Activated CD8-positive, alpha-beta T cell treated with anti-CD3 and anti-CD28 coated beads for 36 hours (primary cell): ENCODE measurements around the gene CHL1. TPM values are rescaled to one million over a fixed set of nuclear protein-coding genes. Genes with fewer than 3 reads are reported as not detected.

ENCODE experiments used
- ATAC-seq: fragments of 200-7000 bp; cut with Tn5 transposase; one replicate; pipeline ENCODE4 v1.10.0; 2021; ENCODE audit warnings: mild to moderate bottlenecking, moderate library complexity
- CTCF ChIA-PET: fragments of 350-600 bp; sonication (Branson Sonifier 250); formaldehyde crosslinking; loops from one replicate; lab custom pipeline; 2021; ENCODE audit warnings: antibody characterized with exemption; lab: Charles Lee
- POLR2A ChIA-PET: fragments of 350-600 bp; sonication (Branson Sonifier 250); formaldehyde crosslinking; loops from one replicate; lab custom pipeline; 2021; ENCODE audit warnings: antibody characterized with exemption; lab: Charles Lee
- DNase-seq: peaks from one replicate; pipeline ENCODE4 v3.0.0-alpha.2; 2020
- H3K27ac Mint-ChIP-seq: one replicate; pipeline ENCODE4 v1.8.0; 2021; ENCODE audit warnings: mild to moderate bottlenecking, mixed read lengths
- H3K27me3 Mint-ChIP-seq: one replicate; pipeline ENCODE4 v1.8.0; 2021; ENCODE audit warnings: mixed read lengths
- H3K36me3 Mint-ChIP-seq: one replicate; pipeline ENCODE4 v1.8.0; 2021; ENCODE audit warnings: low read depth, mixed read lengths
- H3K4me1 Mint-ChIP-seq: one replicate; pipeline ENCODE4 v1.8.0; 2021; ENCODE audit warnings: low read depth, mixed read lengths
- H3K4me3 Mint-ChIP-seq: one replicate; pipeline ENCODE4 v1.8.0; 2021; ENCODE audit warnings: mild to moderate bottlenecking, moderate library complexity, mixed read lengths
- H3K9me3 Mint-ChIP-seq: one replicate; pipeline ENCODE4 v1.8.0; 2021; ENCODE audit warnings: mixed read lengths
- intact Hi-C: fragments of 100-400 bp; cut with micrococcal nuclease; formaldehyde crosslinking; loops from one replicate; pipeline ENCODE4 v1.10.0; 2022
- total RNA-seq, 2 experiments: library from RNA; stranded (reverse); gene quantifications; one replicate each; pipeline ENCODE4 v1.2.3, GENCODE V29; 2021
- TF ChIP-seq, protein P1 (sequence below): fragments of 200-600 bp; IDR thresholded peaks from one replicate; pipeline ENCODE4 v1.8.0; 2022; ENCODE audit warnings: antibody characterized with exemption, mild to moderate bottlenecking

Gene CHL1
- total RNA-seq, 2 experiments from 2014 or later, result not detected

DNA sequence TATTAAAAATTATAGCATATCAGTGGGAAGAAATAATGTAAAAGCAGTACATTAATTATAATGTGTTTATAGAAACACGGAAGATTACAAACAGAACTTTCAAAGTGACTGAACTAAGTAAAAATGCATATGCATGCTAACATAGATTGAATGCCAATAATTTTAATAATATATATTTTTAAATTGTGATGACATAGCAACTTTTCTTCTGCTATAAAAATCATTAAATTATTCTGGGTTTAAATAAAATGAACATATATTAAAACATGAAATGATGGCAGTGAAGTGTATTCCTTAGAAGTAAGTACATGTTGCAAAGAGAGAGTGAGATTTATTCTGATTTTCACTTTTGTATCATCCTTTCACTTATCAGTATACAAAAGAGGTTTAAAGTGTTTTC is 128.9 kb downstream of the CHL1 start:
- Mint-ChIP-seq H3K4me3 (no peak overlapping the region), H3K9me3 (no peaks in the 10 kb centered on the region), H3K27ac (no peak overlapping the region), H3K4me1 (no peaks in the 10 kb centered on the region), H3K36me3 (no peaks in the 10 kb centered on the region), H3K27me3 (no peaks in the 10 kb centered on the region)
- ATAC-seq (no peak), DNase-seq (no peak)
- intact Hi-C loops, result no loop called here
- TF ChIP-seq, protein P1, sequence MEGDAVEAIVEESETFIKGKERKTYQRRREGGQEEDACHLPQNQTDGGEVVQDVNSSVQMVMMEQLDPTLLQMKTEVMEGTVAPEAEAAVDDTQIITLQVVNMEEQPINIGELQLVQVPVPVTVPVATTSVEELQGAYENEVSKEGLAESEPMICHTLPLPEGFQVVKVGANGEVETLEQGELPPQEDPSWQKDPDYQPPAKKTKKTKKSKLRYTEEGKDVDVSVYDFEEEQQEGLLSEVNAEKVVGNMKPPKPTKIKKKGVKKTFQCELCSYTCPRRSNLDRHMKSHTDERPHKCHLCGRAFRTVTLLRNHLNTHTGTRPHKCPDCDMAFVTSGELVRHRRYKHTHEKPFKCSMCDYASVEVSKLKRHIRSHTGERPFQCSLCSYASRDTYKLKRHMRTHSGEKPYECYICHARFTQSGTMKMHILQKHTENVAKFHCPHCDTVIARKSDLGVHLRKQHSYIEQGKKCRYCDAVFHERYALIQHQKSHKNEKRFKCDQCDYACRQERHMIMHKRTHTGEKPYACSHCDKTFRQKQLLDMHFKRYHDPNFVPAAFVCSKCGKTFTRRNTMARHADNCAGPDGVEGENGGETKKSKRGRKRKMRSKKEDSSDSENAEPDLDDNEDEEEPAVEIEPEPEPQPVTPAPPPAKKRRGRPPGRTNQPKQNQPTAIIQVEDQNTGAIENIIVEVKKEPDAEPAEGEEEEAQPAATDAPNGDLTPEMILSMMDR, result no peak
- POLR2A ChIA-PET, result no interaction called here
- CTCF ChIA-PET, result no interaction called here

DNA sequence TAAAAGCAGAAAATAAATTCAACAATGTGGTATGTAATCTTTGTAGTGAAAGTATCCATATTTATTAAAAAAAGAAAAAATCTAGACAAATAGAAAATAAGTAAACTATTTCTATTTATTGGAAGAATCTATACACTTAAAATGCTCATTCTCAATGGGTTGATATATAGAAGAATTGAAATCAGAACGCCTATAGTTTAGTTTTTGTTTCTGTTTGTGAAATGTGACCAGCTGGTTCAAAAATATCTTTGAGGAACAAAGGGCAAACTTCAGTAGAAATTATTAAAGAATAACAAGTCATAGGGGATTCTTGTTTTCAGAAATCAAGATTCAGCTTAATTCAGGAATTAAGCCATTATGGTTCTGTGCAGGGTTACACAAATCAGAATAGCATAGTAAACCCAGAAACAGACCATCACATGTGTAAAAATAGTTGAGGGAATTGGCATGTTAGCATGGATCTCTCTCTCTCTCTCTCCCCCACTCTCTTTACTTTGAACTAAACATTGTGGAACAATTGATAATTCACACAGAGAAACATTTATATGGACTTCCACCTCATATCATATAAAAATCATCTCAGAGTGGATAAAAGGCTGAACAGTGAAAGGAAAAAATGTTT is 134.0 kb downstream of the CHL1 start:
- TF ChIP-seq, protein P1, result no peak
- no peak overlapping the region for H3K27ac Mint-ChIP-seq
- CTCF ChIA-PET, result interaction anchor here (1.0 kb wide), 1 partner anchor 24 kb away, joined by 5 read pairs; no protein-coding TSS in a partner anchor
- no peaks in the 10 kb centered on the region for H3K4me1 Mint-ChIP-seq
- no peak for ATAC-seq
- H3K4me3 Mint-ChIP-seq, result no peak overlapping the region
- POLR2A ChIA-PET, result no interaction called here
- intact Hi-C loops, result no loop called here
- H3K9me3 Mint-ChIP-seq, result no peaks in the 10 kb centered on the region
- H3K27me3 Mint-ChIP-seq, result no peaks in the 10 kb centered on the region
- no peaks in the 10 kb centered on the region for H3K36me3 Mint-ChIP-seq
- DNase-seq, result no peak

GRCh38 chr3:331881-332280 is 135.3 kb downstream of the CHL1 start:
- DNase-seq, result no peak
- ATAC-seq, result no peak
- Mint-ChIP-seq H3K27ac (no peak overlapping the region), H3K36me3 (no peaks in the 10 kb centered on the region), H3K9me3 (no peaks in the 10 kb centered on the region), H3K27me3 (no peaks in the 10 kb centered on the region), H3K4me1 (no peaks in the 10 kb centered on the region), H3K4me3 (no peak overlapping the region)
- TF ChIP-seq, protein P1, result no peak
- intact Hi-C loops, result no loop called here
- ChIA-PET CTCF (no interaction called here), POLR2A (no interaction called here)

DNA sequence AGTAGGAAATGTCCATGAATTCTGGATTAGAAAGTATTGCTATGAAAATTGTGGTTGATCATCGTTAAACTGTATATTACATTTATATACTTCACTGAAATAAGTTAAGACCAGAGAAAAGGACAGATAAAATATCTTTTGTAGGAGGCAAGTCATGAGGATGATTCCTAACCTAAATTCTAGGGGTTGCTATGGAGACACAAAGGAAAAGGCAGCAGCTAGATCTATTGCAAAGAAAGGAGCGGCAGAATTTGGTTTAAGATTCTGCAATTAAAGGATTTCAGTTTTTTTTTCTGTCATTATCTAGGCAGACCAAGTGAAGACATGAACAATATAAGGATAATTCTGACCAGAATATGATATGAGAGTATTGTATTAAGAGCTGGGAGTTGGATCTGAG is 136.1 kb downstream of the CHL1 start:
- intact Hi-C loops, result no loop called here
- DNase-seq (no peak), ATAC-seq (no peak)
- POLR2A ChIA-PET, result no interaction called here
- no peaks in the 10 kb centered on the region for H3K9me3 Mint-ChIP-seq
- H3K27me3 Mint-ChIP-seq, result no peaks in the 10 kb centered on the region
- no peaks in the 10 kb centered on the region for H3K4me1 Mint-ChIP-seq
- no peak overlapping the region for H3K4me3 Mint-ChIP-seq
- TF ChIP-seq, protein P1, result no peak
- CTCF ChIA-PET, result interaction anchor here (1.0 kb wide), 1 partner anchor 81 kb away, joined by 3 read pairs; no protein-coding TSS in a partner anchor
- H3K36me3 Mint-ChIP-seq, result no peaks in the 10 kb centered on the region
- H3K27ac Mint-ChIP-seq, result no peak overlapping the region

- POLR2A ChIA-PET, result no interaction called here
- Mint-ChIP-seq H3K27ac (no peak overlapping the region), H3K36me3 (no peaks in the 10 kb centered on the region), H3K4me3 (no peak overlapping the region), H3K27me3 (no peaks in the 10 kb centered on the region), H3K9me3 (no peaks in the 10 kb centered on the region), H3K4me1 (no peaks in the 10 kb centered on the region)
- CTCF ChIA-PET, result interaction anchor here (1.2 kb wide), 1 partner anchor 19 kb away, joined by 5 read pairs; no protein-coding TSS in a partner anchor
- DNase-seq, result no peak
- ATAC-seq, result no peak
- intact Hi-C loops, result no loop called here
- TF ChIP-seq, protein P1, result no peak
These were observed 138.7 kb downstream of the CHL1 start for GRCh38 chr3:335240-335639.
